HepG2 (cell line): ENCODE measurements around the gene NEDD8. TPM values are rescaled to one million over a fixed set of nuclear protein-coding genes. Genes with fewer than 3 reads are reported as not detected.

ENCODE experiments used
- CENPX ChIP-seq: sonication (generic); formaldehyde crosslinking; IDR thresholded peaks from 2 replicates; pipeline ENCODE4 v1.9.0; 2021; ENCODE audit warnings: mild to moderate bottlenecking, missing genetic modification reagents, moderate library complexity
- DPF2 ChIP-seq: sonication (generic); formaldehyde crosslinking; IDR thresholded peaks from 2 replicates; pipeline ENCODE4 v1.4.0; 2020; ENCODE audit warnings: mild to moderate bottlenecking, low read depth, missing genetic modification reagents, borderline replicate concordance
- DR1 ChIP-seq: sonication (generic); formaldehyde crosslinking; IDR thresholded peaks from 2 replicates; pipeline ENCODE4 v1.8.0; 2021; ENCODE audit warnings: mild to moderate bottlenecking, missing genetic modification reagents, inconsistent platforms
- KLF15 ChIP-seq: sonication (generic); formaldehyde crosslinking; IDR thresholded peaks from 2 replicates; pipeline ENCODE4 v1.8.1; 2023; ENCODE audit warnings: borderline replicate concordance, mild to moderate bottlenecking, inconsistent platforms, missing genetic modification reagents, mixed read lengths
- NFKBIZ ChIP-seq: IDR thresholded peaks from 2 replicates; pipeline ENCODE4 v1.6.1; 2018; ENCODE audit warnings: missing genetic modification reagents, missing compliant biosample characterization
- RNF2 ChIP-seq: fragments of 450-650 bp; conservative IDR thresholded peaks from 2 replicates; pipeline ENCODE4 v1.6.1; 2016; ENCODE audit warnings: low read depth
- SALL1 ChIP-seq: sonication (generic); formaldehyde crosslinking; IDR thresholded peaks from 2 replicates; pipeline ENCODE4 v1.8.0; 2022; ENCODE audit warnings: mild to moderate bottlenecking, missing genetic modification reagents
- ZNF256 ChIP-seq: sonication (generic); formaldehyde crosslinking; conservative IDR thresholded peaks from 2 replicates; pipeline ENCODE4 v1.4.0; 2020; ENCODE audit warnings: missing genetic modification reagents
- ZNF501 ChIP-seq: sonication (generic); formaldehyde crosslinking; IDR thresholded peaks from 2 replicates; pipeline ENCODE4 v1.5.1; 2020; ENCODE audit warnings: mild to moderate bottlenecking, moderate library complexity, missing genetic modification reagents
- ZNF724P ChIP-seq: sonication (generic); formaldehyde crosslinking; IDR thresholded peaks from 2 replicates; pipeline ENCODE4 v1.8.0; 2022; ENCODE audit warnings: missing genetic modification reagents, borderline replicate concordance
- ZNF737 ChIP-seq: sonication (generic); formaldehyde crosslinking; IDR thresholded peaks from 2 replicates; pipeline ENCODE4 v1.5.0; 2020; ENCODE audit warnings: missing genetic modification reagents, mild to moderate bottlenecking, borderline replicate concordance
- ZNF773 ChIP-seq: sonication (generic); formaldehyde crosslinking; IDR thresholded peaks from 2 replicates; pipeline ENCODE4 v1.4.0; 2020; ENCODE audit warnings: missing genetic modification reagents, borderline replicate concordance
- ZNF816 ChIP-seq: sonication (generic); formaldehyde crosslinking; IDR thresholded peaks from 2 replicates; pipeline ENCODE4 v1.8.0; 2022; ENCODE audit warnings: missing genetic modification reagents, mild to moderate bottlenecking, borderline replicate concordance
- ZSCAN22 ChIP-seq: sonication (generic); formaldehyde crosslinking; IDR thresholded peaks from 2 replicates; pipeline ENCODE4 v1.4.0; 2020; ENCODE audit warnings: mild to moderate bottlenecking, missing genetic modification reagents
- polyA plus RNA-seq, 8 experiments: library from polyadenylated mRNA; depleted of rRNA in 3 of 8; stranded (reverse) in 7 of 8; unstranded in 1 of 8; fragments of >200 nt; fragmentation: Illumina TruSeq in 4 of 8; extraction: Trizol in 4 of 8; gene quantifications; 2 replicates each; pipeline versions ENCODE4 v1.2.1 to v1.2.3, GENCODE V29; 2011 to 2016; ENCODE audit warnings: low read depth in 4 of 8, missing spikeins in 1 of 8, mixed read lengths in 1 of 8; ENCODE audit not compliant: insufficient read depth in 1 of 8
- total RNA-seq, 5 experiments: library from RNA; depleted of rRNA; stranded (reverse); fragments of >200 nt; fragmentation: Illumina TruSeq; extraction: Trizol; gene quantifications; 2 replicates each; pipeline ENCODE4 v1.2.3, GENCODE V29; 2016; ENCODE audit warnings: low read depth in 1 of 5
- TF ChIP-seq, protein P1 (sequence below): sonication (generic); formaldehyde crosslinking; IDR thresholded peaks from 2 replicates; pipeline ENCODE4 v1.8.1; 2023; ENCODE audit warnings: missing genetic modification reagents, inconsistent platforms, borderline replicate concordance
- TF ChIP-seq, protein P2 (sequence below): sonication (generic); formaldehyde crosslinking; IDR thresholded peaks from 2 replicates; pipeline ENCODE4 v1.5.1; 2020; ENCODE audit warnings: mild to moderate bottlenecking, missing genetic modification reagents, moderate library complexity
- TF ChIP-seq, protein P3 (sequence below): sonication (generic); formaldehyde crosslinking; IDR thresholded peaks from 2 replicates; pipeline ENCODE4 v1.8.1; 2022; ENCODE audit warnings: mild to moderate bottlenecking, missing genetic modification reagents
- TF ChIP-seq, protein P4 (sequence below): sonication (generic); formaldehyde crosslinking; IDR thresholded peaks from 2 replicates; pipeline ENCODE4 v1.4.0; 2020; ENCODE audit warnings: missing genetic modification reagents, low read depth, mild to moderate bottlenecking, borderline replicate concordance
- TF ChIP-seq, protein P5 (sequence below): sonication (generic); formaldehyde crosslinking; IDR thresholded peaks from 2 replicates; pipeline ENCODE4 v1.4.0; 2020; ENCODE audit warnings: missing genetic modification reagents; ENCODE audit errors: not compliant biosample characterization
- TF ChIP-seq, protein P6 (sequence below): sonication (generic); formaldehyde crosslinking; IDR thresholded peaks from 2 replicates; pipeline ENCODE4 v1.8.1; 2023; ENCODE audit warnings: mild to moderate bottlenecking, missing genetic modification reagents, borderline replicate concordance

NEDD8 gene
- total and polyA plus RNA-seq, 2 of the 13 experiments (the other 11 are each of a cell fraction or from before 2014, with no cell fraction given): 535 to 713 TPM

DNA sequence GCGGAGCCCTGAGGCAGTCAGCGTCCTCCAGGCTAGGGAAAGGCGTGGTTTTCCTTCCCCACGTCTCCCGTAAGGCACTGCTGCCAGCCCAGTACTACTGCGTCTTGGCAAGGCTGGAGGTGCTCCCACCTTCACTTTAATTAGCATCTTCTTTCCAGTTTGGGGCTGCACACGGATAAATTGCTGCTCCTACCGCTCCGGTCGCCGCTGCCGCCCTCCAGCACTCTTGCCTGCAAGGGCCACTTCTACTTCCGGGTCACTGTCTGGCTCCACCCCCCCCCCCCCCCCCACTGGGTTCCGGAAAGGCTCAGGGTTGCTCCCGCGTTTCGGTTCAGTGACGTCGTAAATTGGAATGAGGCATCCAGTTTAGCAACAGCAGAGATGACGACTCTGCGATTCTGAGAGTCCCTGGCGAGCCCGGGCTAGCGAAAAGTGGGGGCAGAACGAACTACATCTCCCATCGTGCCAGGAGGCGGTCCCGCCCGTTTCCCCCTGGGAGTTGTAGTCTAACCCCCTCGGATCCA is at the start of gene NEDD8 (continued):
- TF ChIP-seq, protein P1, sequence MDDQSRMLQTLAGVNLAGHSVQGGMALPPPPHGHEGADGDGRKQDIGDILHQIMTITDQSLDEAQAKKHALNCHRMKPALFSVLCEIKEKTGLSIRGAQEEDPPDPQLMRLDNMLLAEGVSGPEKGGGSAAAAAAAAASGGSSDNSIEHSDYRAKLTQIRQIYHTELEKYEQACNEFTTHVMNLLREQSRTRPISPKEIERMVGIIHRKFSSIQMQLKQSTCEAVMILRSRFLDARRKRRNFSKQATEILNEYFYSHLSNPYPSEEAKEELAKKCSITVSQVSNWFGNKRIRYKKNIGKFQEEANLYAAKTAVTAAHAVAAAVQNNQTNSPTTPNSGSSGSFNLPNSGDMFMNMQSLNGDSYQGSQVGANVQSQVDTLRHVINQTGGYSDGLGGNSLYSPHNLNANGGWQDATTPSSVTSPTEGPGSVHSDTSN: no peak
- peak; percentile 66; the same call in 1 of the 2 replicates for TF ChIP-seq ZNF737 (CRISPR knock-in tag)
- TF ChIP-seq NFKBIZ (CRISPR knock-in tag): no peak
- no peak for TF ChIP-seq RNF2
- peak; percentile 5; the same call in 1 of the 2 replicates for TF ChIP-seq ZNF724P
- TF ChIP-seq CENPX: no peak
- TF ChIP-seq SALL1: peak; percentile 66
- no peak for TF ChIP-seq KLF15 (CRISPR knock-in tag)
- peak; percentile 83; the same call in 1 of the 2 replicates for TF ChIP-seq ZNF816
- TF ChIP-seq, protein P2, sequence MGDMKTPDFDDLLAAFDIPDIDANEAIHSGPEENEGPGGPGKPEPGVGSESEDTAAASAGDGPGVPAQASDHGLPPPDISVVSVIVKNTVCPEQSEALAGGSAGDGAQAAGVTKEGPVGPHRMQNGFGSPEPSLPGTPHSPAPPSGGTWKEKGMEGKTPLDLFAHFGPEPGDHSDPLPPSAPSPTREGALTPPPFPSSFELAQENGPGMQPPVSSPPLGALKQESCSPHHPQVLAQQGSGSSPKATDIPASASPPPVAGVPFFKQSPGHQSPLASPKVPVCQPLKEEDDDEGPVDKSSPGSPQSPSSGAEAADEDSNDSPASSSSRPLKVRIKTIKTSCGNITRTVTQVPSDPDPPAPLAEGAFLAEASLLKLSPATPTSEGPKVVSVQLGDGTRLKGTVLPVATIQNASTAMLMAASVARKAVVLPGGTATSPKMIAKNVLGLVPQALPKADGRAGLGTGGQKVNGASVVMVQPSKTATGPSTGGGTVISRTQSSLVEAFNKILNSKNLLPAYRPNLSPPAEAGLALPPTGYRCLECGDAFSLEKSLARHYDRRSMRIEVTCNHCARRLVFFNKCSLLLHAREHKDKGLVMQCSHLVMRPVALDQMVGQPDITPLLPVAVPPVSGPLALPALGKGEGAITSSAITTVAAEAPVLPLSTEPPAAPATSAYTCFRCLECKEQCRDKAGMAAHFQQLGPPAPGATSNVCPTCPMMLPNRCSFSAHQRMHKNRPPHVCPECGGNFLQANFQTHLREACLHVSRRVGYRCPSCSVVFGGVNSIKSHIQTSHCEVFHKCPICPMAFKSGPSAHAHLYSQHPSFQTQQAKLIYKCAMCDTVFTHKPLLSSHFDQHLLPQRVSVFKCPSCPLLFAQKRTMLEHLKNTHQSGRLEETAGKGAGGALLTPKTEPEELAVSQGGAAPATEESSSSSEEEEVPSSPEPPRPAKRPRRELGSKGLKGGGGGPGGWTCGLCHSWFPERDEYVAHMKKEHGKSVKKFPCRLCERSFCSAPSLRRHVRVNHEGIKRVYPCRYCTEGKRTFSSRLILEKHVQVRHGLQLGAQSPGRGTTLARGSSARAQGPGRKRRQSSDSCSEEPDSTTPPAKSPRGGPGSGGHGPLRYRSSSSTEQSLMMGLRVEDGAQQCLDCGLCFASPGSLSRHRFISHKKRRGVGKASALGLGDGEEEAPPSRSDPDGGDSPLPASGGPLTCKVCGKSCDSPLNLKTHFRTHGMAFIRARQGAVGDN (CRISPR knock-in tag): peak; percentile 89; the same call in 1 of the 2 replicates
- TF ChIP-seq ZSCAN22 (CRISPR knock-in tag): no peak
- no peak for TF ChIP-seq ZNF773 (CRISPR knock-in tag)
- TF ChIP-seq, protein P3, sequence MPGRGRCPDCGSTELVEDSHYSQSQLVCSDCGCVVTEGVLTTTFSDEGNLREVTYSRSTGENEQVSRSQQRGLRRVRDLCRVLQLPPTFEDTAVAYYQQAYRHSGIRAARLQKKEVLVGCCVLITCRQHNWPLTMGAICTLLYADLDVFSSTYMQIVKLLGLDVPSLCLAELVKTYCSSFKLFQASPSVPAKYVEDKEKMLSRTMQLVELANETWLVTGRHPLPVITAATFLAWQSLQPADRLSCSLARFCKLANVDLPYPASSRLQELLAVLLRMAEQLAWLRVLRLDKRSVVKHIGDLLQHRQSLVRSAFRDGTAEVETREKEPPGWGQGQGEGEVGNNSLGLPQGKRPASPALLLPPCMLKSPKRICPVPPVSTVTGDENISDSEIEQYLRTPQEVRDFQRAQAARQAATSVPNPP (CRISPR knock-in tag): no peak
- no peak for TF ChIP-seq DPF2 (CRISPR knock-in tag)
- TF ChIP-seq DR1: no peak; the same call in 1 of the 2 replicates
- TF ChIP-seq, protein P4, sequence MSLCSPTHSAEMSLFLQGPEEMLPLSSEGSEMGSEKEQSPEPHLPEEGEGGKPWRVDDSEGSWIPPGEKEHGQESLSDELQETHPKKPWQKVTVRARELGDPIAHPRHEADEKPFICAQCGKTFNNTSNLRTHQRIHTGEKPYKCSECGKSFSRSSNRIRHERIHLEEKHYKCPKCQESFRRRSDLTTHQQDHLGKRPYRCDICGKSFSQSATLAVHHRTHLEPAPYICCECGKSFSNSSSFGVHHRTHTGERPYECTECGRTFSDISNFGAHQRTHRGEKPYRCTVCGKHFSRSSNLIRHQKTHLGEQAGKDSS (CRISPR knock-in tag): peak; percentile 67
- TF ChIP-seq ZNF501 (CRISPR knock-in tag): 0 out of 2 replicates have a peak, but pooled peaks have one; percentile 55
- TF ChIP-seq, protein P5, sequence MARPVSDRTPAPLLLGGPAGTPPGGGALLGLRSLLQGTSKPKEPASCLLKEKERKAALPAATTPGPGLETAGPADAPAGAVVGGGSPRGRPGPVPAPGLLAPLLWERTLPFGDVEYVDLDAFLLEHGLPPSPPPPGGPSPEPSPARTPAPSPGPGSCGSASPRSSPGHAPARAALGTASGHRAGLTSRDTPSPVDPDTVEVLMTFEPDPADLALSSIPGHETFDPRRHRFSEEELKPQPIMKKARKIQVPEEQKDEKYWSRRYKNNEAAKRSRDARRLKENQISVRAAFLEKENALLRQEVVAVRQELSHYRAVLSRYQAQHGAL (CRISPR knock-in tag): no peak
- TF ChIP-seq, protein P6, sequence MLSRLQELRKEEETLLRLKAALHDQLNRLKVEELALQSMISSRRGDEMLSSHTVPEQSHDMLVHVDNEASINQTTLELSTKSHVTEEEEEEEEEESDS: 0 out of 2 replicates have a peak, but pooled peaks have one; percentile 68
- no peak for TF ChIP-seq ZNF256 (CRISPR knock-in tag)
